ELF-1 (cell line): ENCODE data around the gene RNF227.
"Not testable (repeated sequence)": the region's sequence is repeated elsewhere in the genome, so short reads cannot be mapped to it uniquely, and the experiment has no call there.

Source experiments
- DNase-seq: peaks from one replicate; pipeline ENCODE4 v3.0.0-alpha.2; 2016; ENCODE audit warnings: low read depth, low spot score

The RNF227 gene

DNA sequence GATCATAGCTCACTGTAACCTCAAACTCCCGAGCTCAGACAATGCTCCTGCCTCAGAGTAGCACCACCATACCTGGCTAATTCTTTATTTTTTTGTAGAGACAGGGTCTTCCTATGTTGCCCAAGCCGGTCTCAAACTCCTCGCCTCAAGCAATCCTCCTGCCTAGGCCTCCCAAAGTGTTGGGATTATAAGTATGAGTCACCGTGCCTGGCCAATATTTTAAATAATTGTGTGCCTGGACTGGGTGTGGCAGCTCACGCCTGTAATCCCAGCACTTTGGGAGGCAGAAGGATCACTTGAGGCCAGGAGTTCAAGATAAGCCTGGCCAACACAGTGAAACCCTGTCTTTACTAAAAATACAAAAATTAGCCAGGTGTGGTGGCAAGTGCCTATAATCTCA is 51.7 kb downstream of the RNF227 start:
- not testable (repeated sequence) for DNase-seq
